GM21515 (cell line): Measurements from ENCODE around the gene HLA-DPA1.
"Not testable (repeated sequence)": the region's sequence is repeated elsewhere in the genome, so short reads cannot be mapped to it uniquely, and the experiment has no call there.

ENCODE experiments used
- ATAC-seq: cut with Tn5 transposase; IDR thresholded peaks from one replicate; pipeline ENCODE4 v1.9.1; 2021; ENCODE audit not compliant: unreplicated experiment

The HLA-DPA1 gene

GRCh38 chr6:33065312-33065711 lies 8.1 kb downstream of the HLA-DPA1 start:
- no peak for ATAC-seq

- ATAC-seq, result no peak
Measured at GRCh38 chr6:33064723-33065122, 8.7 kb downstream of the HLA-DPA1 start.

GRCh38 chr6:33063435-33063834 lies 10.0 kb downstream of the HLA-DPA1 start:
- not testable (repeated sequence) for ATAC-seq

- ATAC-seq, result no peak
Measured at GRCh38 chr6:33061987-33062386, 11.5 kb downstream of the HLA-DPA1 start.

- no peak for ATAC-seq
Measured at GRCh38 chr6:33057222-33058150, 16.0 kb downstream of the HLA-DPA1 start.

GRCh38 chr6:33053230-33053629 lies 20.2 kb downstream of the HLA-DPA1 start:
- no peak for ATAC-seq

- no peak for ATAC-seq
Measured at GRCh38 chr6:33052627-33053026, 20.8 kb downstream of the HLA-DPA1 start.

GRCh38 chr6:33050014-33050810 lies 23.2 kb downstream of the HLA-DPA1 start:
- no peak for ATAC-seq

- no peak for ATAC-seq
Measured at GRCh38 chr6:33049323-33050013, 24.0 kb downstream of the HLA-DPA1 start.

GRCh38 chr6:33040157-33040556 lies 33.3 kb downstream of the HLA-DPA1 start:
- no peak for ATAC-seq

GRCh38 chr6:33036535-33036934 lies 36.9 kb downstream of the HLA-DPA1 start:
- ATAC-seq, result no peak

- no peak for ATAC-seq
Measured at GRCh38 chr6:33034554-33034953, 38.9 kb downstream of the HLA-DPA1 start.

GRCh38 chr6:33030245-33030644 lies 43.2 kb downstream of the HLA-DPA1 start:
- no peak for ATAC-seq

GRCh38 chr6:33029328-33030184 lies 43.9 kb downstream of the HLA-DPA1 start:
- ATAC-seq, result peak; percentile 62

- no peak for ATAC-seq
Measured at GRCh38 chr6:33028220-33028849, 45.1 kb downstream of the HLA-DPA1 start.

- ATAC-seq, result no peak
Measured at GRCh38 chr6:33024521-33024920, 48.9 kb downstream of the HLA-DPA1 start.

- no peak for ATAC-seq
Measured at GRCh38 chr6:33023536-33023935, 49.9 kb downstream of the HLA-DPA1 start.

GRCh38 chr6:33021917-33022316 lies 51.5 kb downstream of the HLA-DPA1 start:
- ATAC-seq, result no peak

- no peak for ATAC-seq
Measured at GRCh38 chr6:33019372-33019771, 54.1 kb downstream of the HLA-DPA1 start.

GRCh38 chr6:33018904-33019303 lies 54.5 kb downstream of the HLA-DPA1 start:
- no peak for ATAC-seq
